HG03060 (cell line): ENCODE data around the gene APAF1.
A peak's percentile ranks its signal among the peaks of the same experiment; 100 is the strongest.
"Not testable (repeated sequence)": the region's sequence is repeated elsewhere in the genome, so short reads cannot be mapped to it uniquely, and the experiment has no call there.

ENCODE experiments used
- ATAC-seq: cut with Tn5 transposase; IDR thresholded peaks from one replicate; pipeline ENCODE4 v1.9.1; 2021; ENCODE audit warnings: low read depth, moderate number of reproducible peaks; ENCODE audit not compliant: unreplicated experiment

The APAF1 gene

DNA sequence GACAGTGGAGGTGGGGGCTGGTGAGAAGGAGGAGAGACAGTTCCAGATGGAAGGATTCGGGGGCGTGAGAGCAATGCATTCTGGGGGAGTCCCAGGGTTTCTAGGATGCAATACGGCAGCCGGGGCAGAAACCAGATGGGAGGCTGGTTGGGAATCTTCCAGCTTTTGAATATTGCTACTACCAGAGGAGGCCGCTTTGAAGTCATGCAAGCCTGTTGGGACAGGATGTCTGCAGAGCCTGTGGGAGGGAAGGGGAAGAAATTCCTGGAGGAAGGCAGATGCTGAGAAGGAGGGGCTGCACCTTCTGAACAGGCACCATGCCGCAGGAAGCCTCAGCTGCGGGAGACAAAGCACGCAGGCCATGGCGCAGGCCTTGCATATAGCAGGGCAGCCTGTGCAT is 105.4 kb downstream of the APAF1 start:
- ATAC-seq, result no peak

DNA sequence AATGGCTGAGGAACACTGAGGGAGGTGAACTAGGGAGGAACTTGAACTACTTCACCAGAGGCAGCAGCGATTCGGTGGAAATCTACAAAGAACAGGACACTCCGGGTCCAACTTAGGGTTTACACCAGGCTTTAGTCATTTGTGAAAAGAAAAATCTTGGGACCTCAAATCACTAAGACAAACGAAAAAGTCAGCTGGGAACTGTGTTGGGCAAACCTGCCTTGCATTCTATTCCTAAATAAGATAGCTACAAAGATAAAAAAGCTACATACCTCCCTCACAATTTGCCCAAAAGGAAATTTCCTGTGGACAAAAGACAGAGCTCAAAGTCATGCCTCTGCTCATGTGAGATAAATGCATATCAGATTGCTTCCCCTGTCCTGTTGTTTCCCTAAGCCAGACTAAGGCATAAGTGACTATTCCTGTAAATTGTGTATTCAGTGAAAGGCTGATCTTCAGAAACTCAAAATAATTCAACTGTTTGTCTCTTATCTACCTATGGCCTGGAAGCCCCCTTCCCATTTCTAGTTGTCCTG is 106.6 kb downstream of the APAF1 start:
- ATAC-seq, result no peak

DNA sequence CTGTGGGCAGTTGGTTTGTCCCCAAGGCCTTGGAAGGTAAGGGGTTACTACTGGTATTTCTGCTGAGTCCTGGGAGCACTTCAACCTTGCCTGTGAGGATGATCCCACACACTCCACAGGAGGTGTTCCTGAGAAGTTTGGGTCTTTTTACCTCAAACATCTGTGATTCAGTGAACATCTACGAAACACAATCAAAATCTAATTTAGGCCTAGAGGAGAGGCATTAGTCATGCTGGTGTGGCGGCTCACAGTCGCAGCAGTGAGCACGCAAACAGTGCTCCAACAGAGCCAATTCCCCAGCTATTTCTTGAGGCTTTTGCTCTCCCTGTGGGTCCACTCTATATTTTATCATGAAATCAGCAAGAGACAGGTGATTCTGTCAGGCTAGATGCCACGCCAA is 107.6 kb downstream of the APAF1 start:
- no peak for ATAC-seq

DNA sequence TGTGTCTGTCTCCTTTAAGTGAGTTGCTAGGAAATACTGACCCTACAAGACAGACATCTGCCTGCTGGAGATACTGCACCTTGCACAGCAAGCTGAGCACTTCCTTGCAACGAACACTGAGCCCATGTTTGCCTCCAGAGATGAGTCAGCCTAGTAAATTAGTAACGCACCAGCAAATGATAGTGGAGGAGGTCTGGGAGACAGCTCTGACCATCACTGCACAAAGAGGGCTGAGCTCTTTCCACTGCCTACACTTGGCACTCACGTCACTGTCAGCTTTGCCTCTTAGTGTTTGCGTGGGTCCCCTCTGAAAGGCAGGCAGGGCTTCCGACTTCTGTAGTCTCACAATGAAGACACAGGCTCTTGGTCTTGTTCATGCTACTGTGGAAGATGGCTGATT is 109.0 kb downstream of the APAF1 start:
- ATAC-seq, result peak; percentile 100

DNA sequence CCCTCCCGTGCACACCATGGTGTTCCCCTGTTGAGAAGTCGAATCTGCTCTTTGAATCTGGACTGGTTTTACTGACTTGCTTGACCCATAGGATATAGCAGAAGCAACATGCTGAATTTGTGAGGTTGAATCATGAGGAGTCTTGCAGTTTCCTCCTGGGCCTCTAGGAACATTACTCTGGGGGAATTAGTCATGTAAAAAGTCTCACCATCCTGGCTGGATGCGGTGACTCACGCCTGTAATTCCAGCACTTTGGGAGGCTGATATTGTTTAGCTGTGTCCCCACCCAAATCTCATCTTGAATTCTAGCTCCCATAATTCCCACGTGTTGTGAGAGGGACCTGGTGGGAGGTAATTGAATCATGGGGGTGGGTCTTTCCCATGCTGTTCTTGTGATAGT is 110.8 kb downstream of the APAF1 start:
- not testable (repeated sequence) for ATAC-seq

DNA sequence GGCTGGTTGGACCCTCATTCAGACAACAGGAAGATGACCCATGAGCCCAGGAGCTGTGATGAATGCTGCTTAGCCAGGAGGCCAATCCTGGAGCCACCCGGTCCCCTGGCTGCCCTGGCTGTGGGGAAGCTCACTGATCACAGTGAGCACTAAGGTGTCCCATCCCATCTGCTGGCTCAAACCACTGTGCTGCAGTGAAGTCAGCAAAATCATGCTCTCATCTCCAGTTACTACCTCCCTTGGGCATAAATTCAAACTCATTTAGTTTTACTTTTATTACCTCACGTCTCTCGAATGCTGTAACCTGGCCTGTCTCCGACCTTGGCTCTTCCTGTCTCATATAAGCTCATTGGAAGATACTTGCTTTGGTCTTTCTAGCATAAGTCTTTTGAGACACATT is 112.4 kb downstream of the APAF1 start:
- no peak for ATAC-seq

DNA sequence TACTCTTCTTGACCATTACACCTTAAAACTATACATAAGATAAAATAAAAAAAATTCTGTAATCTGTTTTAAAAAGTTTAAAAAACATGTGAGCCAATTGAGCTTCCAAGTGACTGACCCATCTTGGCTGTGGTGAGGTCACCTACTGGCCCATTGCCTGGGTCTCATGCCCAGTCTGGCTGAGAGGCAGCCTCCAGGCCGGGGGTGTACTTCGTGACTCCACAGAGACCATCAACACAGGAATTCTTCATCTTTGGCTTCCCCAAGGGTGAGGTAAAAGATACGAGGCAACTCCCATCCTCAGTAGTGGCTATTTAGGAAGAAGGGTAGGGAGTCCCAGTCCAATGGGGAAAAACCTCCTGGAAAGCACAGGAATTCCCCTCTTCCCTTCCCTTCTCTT is 113.2 kb downstream of the APAF1 start:
- ATAC-seq, result no peak

DNA sequence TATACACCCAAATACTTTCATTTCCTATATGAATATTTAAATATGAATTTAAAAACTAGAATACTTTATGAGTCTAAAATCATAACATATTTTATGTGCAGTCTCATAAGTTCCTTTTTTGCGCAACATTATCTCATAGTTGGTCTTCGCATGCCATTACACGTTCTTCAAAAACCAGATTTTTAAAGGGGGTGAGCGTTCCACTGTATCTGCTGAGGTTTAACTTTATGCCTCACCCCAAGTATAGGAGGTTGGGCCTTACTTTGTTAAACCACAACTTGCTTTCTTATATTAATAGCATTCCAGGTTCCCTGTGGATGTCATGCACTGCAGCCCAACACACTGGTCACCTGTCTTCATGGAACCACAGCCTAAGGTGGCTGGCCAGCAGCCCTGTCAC is 118.6 kb downstream of the APAF1 start:
- ATAC-seq, result no peak

DNA sequence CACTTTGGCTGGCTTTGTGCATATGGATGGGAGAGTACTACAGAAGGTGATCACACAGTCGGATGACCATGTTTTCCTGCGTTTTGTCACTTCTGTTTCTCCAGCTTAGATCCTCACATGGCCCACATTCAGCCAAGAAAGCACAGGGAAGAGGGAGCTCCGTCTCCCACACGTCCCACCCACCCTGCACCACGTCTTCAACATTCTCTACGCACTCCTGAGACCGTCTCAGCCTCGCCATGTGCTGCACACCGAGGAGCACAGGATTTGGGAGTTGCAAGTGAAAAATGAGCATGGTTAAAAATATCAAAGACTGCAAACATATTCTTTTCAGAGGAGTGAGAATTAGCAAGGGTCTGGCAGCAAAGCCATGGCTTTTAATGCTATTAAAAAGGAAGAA is 122.2 kb downstream of the APAF1 start:
- ATAC-seq, result no peak

DNA sequence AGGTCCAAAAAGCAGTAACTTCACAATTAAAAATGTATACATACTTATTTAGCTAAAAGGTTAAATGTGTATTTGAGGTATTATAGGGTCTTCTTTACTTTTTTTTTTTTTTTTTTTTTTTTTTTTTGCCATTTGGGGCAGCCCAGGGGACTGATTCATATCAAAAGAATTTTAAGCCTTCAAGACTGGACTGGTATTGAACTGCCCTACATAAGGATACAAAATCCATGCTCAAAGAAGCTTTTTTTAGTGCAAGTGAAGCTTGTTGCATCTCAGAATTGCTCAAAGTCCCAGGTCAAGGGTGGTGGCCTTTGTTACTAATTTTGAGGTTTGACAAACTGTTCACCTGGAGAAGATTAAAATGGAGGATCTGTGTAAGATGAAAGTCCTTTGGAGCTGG is 124.0 kb downstream of the APAF1 start:
- ATAC-seq, result no peak

DNA sequence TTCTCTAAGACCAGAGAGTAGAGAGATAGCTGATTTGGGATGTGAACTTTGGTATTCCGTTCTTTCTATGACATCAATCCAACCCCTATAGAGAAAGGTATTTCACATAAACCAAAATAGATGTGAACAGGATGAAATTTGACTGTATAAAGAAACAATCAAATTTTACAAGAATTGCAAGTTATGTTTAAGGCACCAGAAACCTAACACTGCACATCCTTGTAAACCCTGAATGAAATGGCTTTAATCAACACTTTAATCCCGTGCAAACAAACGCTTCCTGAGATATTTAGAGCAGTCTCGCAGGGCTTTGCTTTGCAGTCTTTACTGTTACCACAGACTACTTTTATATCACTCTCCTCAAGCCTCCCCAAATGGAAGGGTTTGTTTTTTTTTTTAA is 125.1 kb downstream of the APAF1 start:
- ATAC-seq, result no peak

DNA sequence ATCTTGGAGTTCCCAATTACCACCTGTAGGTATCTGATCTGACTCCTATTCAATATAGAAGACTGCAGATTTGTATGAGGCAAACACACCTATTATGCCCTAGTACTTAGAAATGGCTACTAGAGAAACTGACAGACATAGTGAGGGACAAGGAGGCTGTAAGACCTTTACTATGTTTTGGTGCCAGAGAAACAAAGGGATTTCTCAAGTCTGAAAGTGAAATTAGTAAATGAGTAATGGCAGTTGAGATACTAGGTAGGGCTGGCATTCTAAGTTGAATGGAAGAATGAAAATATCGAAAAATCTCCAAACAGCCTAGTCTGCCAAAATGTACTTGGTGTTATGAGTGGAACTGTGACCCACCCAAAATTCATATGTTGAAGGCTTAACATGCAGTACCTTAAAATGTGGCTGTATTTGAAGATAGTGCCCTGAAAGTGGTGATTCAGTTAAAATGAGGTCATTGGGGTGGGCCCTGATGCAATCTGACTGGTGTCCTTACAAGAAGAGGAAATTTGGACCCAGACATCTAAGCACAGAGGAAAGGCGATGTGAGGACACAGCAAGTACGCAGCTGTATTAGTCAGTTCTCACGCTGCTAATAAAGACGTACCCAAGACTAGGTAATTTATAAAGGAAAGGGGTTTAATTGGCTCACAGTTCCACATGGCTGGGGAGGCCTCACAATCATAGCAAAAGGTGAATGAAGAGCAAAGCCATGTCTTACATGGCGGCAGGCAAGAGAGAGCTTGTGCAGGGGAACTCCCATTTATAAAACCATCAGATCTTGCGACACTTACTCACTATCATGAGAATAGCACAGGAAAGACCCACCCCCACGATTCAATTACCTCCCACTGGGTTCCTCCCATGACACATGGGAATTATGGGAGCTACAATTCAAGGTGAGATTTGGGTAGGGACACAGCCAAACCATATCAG is 127.0 kb downstream of the APAF1 start:
- no peak for ATAC-seq

DNA sequence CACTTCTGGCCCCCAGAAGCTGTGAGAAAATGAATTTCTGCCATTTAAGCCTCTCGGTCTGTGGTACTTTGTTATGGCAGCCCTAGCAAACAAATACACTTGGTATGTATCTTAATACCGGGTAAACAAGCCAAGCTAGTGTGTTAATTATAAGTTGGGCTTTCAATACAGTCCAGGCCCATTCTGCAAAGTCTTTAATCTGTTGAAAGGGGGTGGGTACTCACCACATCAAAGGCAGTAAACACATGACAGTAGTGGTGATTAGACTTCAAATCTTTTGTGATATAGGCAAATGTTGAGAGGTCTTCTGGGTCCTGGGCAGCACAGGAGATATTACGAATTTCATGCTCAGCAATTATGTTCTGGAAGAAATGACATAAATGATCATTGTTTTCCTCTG is 127.7 kb downstream of the APAF1 start:
- ATAC-seq, result no peak

DNA sequence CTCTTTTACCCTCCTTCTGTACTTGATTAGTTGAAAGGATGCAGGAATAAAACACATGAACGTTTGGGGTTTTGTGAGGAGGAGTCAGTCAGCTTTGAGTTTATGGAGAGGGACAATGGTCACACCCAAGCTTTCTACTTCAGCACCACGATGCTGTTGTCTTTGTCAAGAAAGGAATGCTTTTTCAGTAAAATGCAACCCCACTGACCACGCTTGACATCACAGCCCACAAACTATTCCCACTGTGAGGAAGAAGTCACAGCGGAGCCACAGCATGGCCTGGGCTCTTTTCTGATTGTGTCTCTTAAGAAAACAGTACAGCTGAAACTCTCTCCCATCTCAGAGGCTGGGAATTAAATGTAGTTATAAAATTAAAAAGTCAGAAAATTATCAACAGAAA is 135.2 kb downstream of the APAF1 start:
- ATAC-seq, result no peak

DNA sequence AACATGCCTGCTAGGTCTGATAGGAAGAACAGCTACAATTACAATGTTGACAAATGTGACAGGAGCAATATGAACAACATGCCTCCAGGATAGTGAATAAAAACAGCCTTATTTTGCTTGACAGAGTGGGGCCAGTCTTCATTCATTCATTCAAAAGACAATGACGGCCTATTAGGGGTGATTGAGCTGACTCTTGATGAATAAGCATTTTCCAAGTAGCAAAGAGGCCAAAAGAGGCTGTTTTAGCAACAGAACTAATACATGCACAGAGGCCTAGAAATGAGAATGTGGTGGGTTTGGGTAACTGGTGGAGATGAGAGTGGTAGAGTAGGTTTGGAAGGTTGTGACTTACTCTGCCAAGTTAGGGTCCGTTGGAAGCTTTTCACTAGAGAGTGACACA is 138.3 kb downstream of the APAF1 start:
- no peak for ATAC-seq
